IMR-90 (cell line): ENCODE measurements around the gene PRDX5. TPM values are rescaled to one million over a fixed set of nuclear protein-coding genes. Genes with fewer than 3 reads are reported as not detected.

ENCODE experiments used
- ATAC-seq: fragments of 200-7000 bp; cut with Tn5 transposase; 2 replicates; pipeline ENCODE4 v1.9.1; 2020; ENCODE audit warnings: low read depth, mild to moderate bottlenecking, moderate library complexity
- BruUV-seq: library from RNA; stranded (reverse); fragments of 400-500 nt; replicated peaks from 2 replicates; lab custom pipeline; 2021; lab: Mats Ljungman, UMichigan
- CTCF ChIA-PET: fragments of 300-600 bp; formaldehyde crosslinking; extraction: SDS; loops from one replicate; lab custom pipeline; 2021; ENCODE audit warnings: antibody characterized with exemption; lab: Yijun Ruan, JAX
- POLR2A ChIA-PET: fragments of 300-600 bp; sonication (Branson Sonifier 250); formaldehyde crosslinking; loops from one replicate; lab custom pipeline; 2022; ENCODE audit warnings: antibody characterized with exemption; ENCODE audit not compliant: unreplicated experiment; lab: Charles Lee
- DNase-seq: peaks from one replicate; pipeline ENCODE4 v3.0.0; 2013
- H2AFZ ChIP-seq: replicated peaks from 2 replicates; pipeline ENCODE3; 2013; ENCODE audit warnings: low read length, mild to moderate bottlenecking; ENCODE audit not compliant: poor library complexity
- H2AK5ac ChIP-seq: 2 replicates; pipeline ENCODE4 v1.6.1; 2013; ENCODE audit warnings: low read depth, low read length, inconsistent platforms
- H2AK9ac ChIP-seq: replicated peaks from 2 replicates; pipeline ENCODE3; 2013; ENCODE audit warnings: mild to moderate bottlenecking, low read depth, low read length, moderate library complexity; ENCODE audit not compliant: poor library complexity
- H2BK120ac ChIP-seq: 2 replicates; pipeline ENCODE4 v1.6.1; 2013; ENCODE audit warnings: low read depth, low read length, inconsistent platforms
- H2BK15ac ChIP-seq: 3 replicates; pipeline ENCODE4 v1.6.1; 2013; ENCODE audit warnings: low read depth, low read length, inconsistent platforms
- H2BK20ac ChIP-seq: 2 replicates; pipeline ENCODE4 v1.6.1; 2013; ENCODE audit warnings: low read depth, mild to moderate bottlenecking, inconsistent platforms, low read length, moderate library complexity
- H2BK5ac ChIP-seq: 2 replicates; pipeline ENCODE4 v1.6.1; 2013; ENCODE audit warnings: mild to moderate bottlenecking, low read depth, low read length, inconsistent platforms; ENCODE audit not compliant: poor library complexity, severe bottlenecking
- H3K14ac ChIP-seq: replicated peaks from 2 replicates; pipeline ENCODE4 v1.6.1; 2013; ENCODE audit warnings: low read depth, low read length, inconsistent platforms
- H3K18ac ChIP-seq: 2 replicates; pipeline ENCODE4 v1.6.1; 2013; ENCODE audit warnings: low read depth, low read length, control low read depth
- H3K23ac ChIP-seq: 2 replicates; pipeline ENCODE4 v1.6.1; 2013; ENCODE audit warnings: low read depth, low read length, inconsistent platforms
- H3K27ac ChIP-seq: 2 replicates; pipeline ENCODE4 v1.5.1; 2013; ENCODE audit warnings: mild to moderate bottlenecking, control low read depth, low read length; ENCODE audit not compliant: insufficient read depth
- H3K27me3 ChIP-seq: 2 replicates; pipeline ENCODE4 v1.6.1; 2013; ENCODE audit warnings: low read length; ENCODE audit not compliant: control insufficient read depth, insufficient read depth
- H3K36me3 ChIP-seq: 2 replicates; pipeline ENCODE4 v1.6.1; 2013; ENCODE audit warnings: low read length, mixed read lengths; ENCODE audit not compliant: control insufficient read depth, insufficient read depth
- H3K4ac ChIP-seq: 2 replicates; pipeline ENCODE4 v1.6.1; 2013; ENCODE audit warnings: low read depth, low read length, inconsistent platforms
- H3K4me1 ChIP-seq: 2 replicates; pipeline ENCODE4 v1.6.1; 2013; ENCODE audit warnings: low read length, mixed read lengths; ENCODE audit not compliant: control insufficient read depth, insufficient read depth
- H3K4me2 ChIP-seq: 2 replicates; pipeline ENCODE4 v1.6.1; 2013; ENCODE audit warnings: low read depth, mild to moderate bottlenecking, control low read depth, low read length, moderate library complexity
- H3K4me3 ChIP-seq: 2 replicates; pipeline ENCODE4 v1.5.1; 2013; ENCODE audit warnings: low read depth, mild to moderate bottlenecking, control low read depth, low read length, moderate library complexity; ENCODE audit not compliant: insufficient read depth
- H3K56ac ChIP-seq: 2 replicates; pipeline ENCODE4 v1.6.1; 2013; ENCODE audit warnings: low read length, inconsistent platforms; ENCODE audit not compliant: insufficient read depth; ENCODE audit errors: extremely low read depth
- H3K79me1 ChIP-seq, 2 experiments: 2 replicates each; pipeline ENCODE4 v1.6.1; 2013; ENCODE audit warnings: low read length in 2 of 2, inconsistent platforms in 1 of 2, low read depth in 1 of 2
- H3K9ac ChIP-seq: 2 replicates; pipeline ENCODE4 v1.6.1; 2013; ENCODE audit warnings: low read depth, low read length, control low read depth
- H3K9me1 ChIP-seq: 2 replicates; pipeline ENCODE4 v1.6.1; 2013; ENCODE audit warnings: low read length, inconsistent platforms; ENCODE audit not compliant: insufficient read depth
- H3K9me3 ChIP-seq: 2 replicates; pipeline ENCODE4 v1.6.1; 2013; ENCODE audit warnings: low read length; ENCODE audit not compliant: control insufficient read depth, insufficient read depth
- H4K20me1 ChIP-seq: 2 replicates; pipeline ENCODE4 v1.6.1; 2013; ENCODE audit warnings: low read length, inconsistent platforms; ENCODE audit not compliant: insufficient read depth
- H4K5ac ChIP-seq: 2 replicates; pipeline ENCODE4 v1.6.1; 2013; ENCODE audit warnings: mild to moderate bottlenecking, low read depth, low read length, control low read depth
- H4K8ac ChIP-seq, 2 experiments: 2 replicates each; pipeline ENCODE4 v1.6.1; 2013; ENCODE audit warnings: low read depth in 2 of 2, low read length in 2 of 2, control low read depth in 1 of 2, inconsistent platforms in 1 of 2
- H4K91ac ChIP-seq: 2 replicates; pipeline ENCODE4 v1.6.1; 2013; ENCODE audit warnings: low read depth, low read length, inconsistent platforms; ENCODE audit not compliant: insufficient read depth
- CEBPB ChIP-seq: IDR thresholded peaks from 2 replicates; pipeline ENCODE4 v1.6.1; 2012; ENCODE audit warnings: low read depth, low read length, improper control_type of control experiment
- CHD1 ChIP-seq: IDR thresholded peaks from 2 replicates; pipeline ENCODE4 v1.6.1; 2012; ENCODE audit warnings: low read depth, low read length, improper control_type of control experiment
- CTCF ChIP-seq: conservative IDR thresholded peaks from 2 replicates; pipeline ENCODE4 v1.5.1; 2012; ENCODE audit warnings: mild to moderate bottlenecking, low read depth, low read length, improper control_type of control experiment
- ELK1 ChIP-seq: fragments of 150-350 bp; IDR thresholded peaks from 2 replicates; pipeline ENCODE4 v1.6.1; 2016; ENCODE audit warnings: low read depth, mild to moderate bottlenecking, low read length, moderate library complexity, borderline replicate concordance
- MAFK ChIP-seq: IDR thresholded peaks from 2 replicates; pipeline ENCODE4 v1.6.1; 2012; ENCODE audit warnings: low read depth, low read length, improper control_type of control experiment
- MAZ ChIP-seq: IDR thresholded peaks from 2 replicates; pipeline ENCODE4 v1.6.1; 2012; ENCODE audit warnings: low read depth, mild to moderate bottlenecking, low read length, improper control_type of control experiment, moderate library complexity, borderline replicate concordance
- MXI1 ChIP-seq: IDR thresholded peaks from 2 replicates; pipeline ENCODE4 v1.6.1; 2012; ENCODE audit warnings: low read depth, mild to moderate bottlenecking, low read length, moderate library complexity, borderline replicate concordance
- NFE2L2 ChIP-seq: fragments of 150-350 bp; IDR thresholded peaks from 2 replicates; pipeline ENCODE4 v1.6.1; 2016; ENCODE audit warnings: low read depth, mild to moderate bottlenecking, low read length
- POLR2A ChIP-seq: IDR thresholded peaks from 2 replicates; pipeline ENCODE4 v1.6.1; 2012; ENCODE audit warnings: mild to moderate bottlenecking, low read depth, low read length
- RAD21 ChIP-seq: IDR thresholded peaks from 2 replicates; pipeline ENCODE4 v1.6.1; 2012; ENCODE audit warnings: low read length, improper control_type of control experiment
- RCOR1 ChIP-seq: IDR thresholded peaks from 2 replicates; pipeline ENCODE4 v1.6.1; 2012; ENCODE audit warnings: mild to moderate bottlenecking, low read length, improper control_type of control experiment; ENCODE audit not compliant: insufficient replicate concordance
- RFX5 ChIP-seq: IDR thresholded peaks from 2 replicates; pipeline ENCODE4 v1.8.0; 2012; ENCODE audit warnings: low read depth, mild to moderate bottlenecking, low read length, moderate library complexity
- SMC3 ChIP-seq: fragments of 150-350 bp; IDR thresholded peaks from 2 replicates; pipeline ENCODE4 v1.6.1; 2016; ENCODE audit warnings: low read depth, mild to moderate bottlenecking, antibody characterized with exemption, low read length, moderate library complexity
- USF2 ChIP-seq: fragments of 150-350 bp; IDR thresholded peaks from 2 replicates; pipeline ENCODE4 v1.6.1; 2017; ENCODE audit warnings: mild to moderate bottlenecking, antibody characterized with exemption, low read length, low read depth
- WGBS, 2 experiments: methylation state at CpG; one replicate each; pipeline versions ENCODE4 v1.1.5 to v1.1.7; 2013; ENCODE audit warnings: missing lambda C conversion rate in 2 of 2; ENCODE audit not compliant: insufficient read length in 1 of 2; ENCODE audit errors: extremely low coverage in 2 of 2; 5-methylcytosine and 5-hydroxymethylcytosine counted together
- dilution Hi-C: fragments of 300-500 bp; cut with HindIII; formaldehyde crosslinking; loops from one replicate; pipeline ENCODE4 v1.14.3; 2018; ENCODE audit warnings: low sequenced_read_pairs; ENCODE audit not compliant: unreplicated experiment
- in situ Hi-C: fragments of 300-500 bp; cut with MboI; formaldehyde crosslinking; loops from 3 replicates; pipeline ENCODE4 v1.14.3; 2019; ENCODE audit warnings: low sequenced_read_pairs, inconsistent platforms, mixed read lengths
- intact Hi-C: fragments of 100-400 bp; cut with micrococcal nuclease; formaldehyde crosslinking; loops from 2 replicates; pipeline ENCODE4 v1.10.0; 2022
- polyA plus RNA-seq, 3 experiments: library from polyadenylated mRNA; depleted of rRNA; stranded (reverse); fragments of >200 nt; gene quantifications; 2 replicates each; pipeline ENCODE4 v1.2.3, GENCODE V29; 2012; ENCODE audit warnings: low replicate concordance in 1 of 3
- total RNA-seq: library from RNA; depleted of rRNA; stranded (reverse); fragments of >200 nt; gene quantifications from 2 replicates; pipeline ENCODE4 v1.2.3, GENCODE V29; 2012

The PRDX5 gene
- total and polyA plus RNA-seq, 2 of the 4 experiments (the other 2 are of a cell fraction) = 120 to 292 TPM

- Histone ChIP-seq H3K9me3 (no peaks in the 10 kb centered on the region), H2AFZ (peak overlapping the region; percentile 78), H4K8ac (no peak overlapping the region), H2AK5ac (no peak overlapping the region), H3K56ac (no peak overlapping the region), H4K20me1 (peaks cover 5% of the 10 kb centered on the region; the same call in 1 of the 2 replicates), H3K4me1 (peaks cover 7% of the 10 kb centered on the region), H2BK5ac (no peak overlapping the region), H3K27me3 (peaks cover 65% of the 10 kb centered on the region), H3K14ac (no peak overlapping the region), H3K79me1 (no peaks in the 10 kb centered on the region), H3K4ac (no peak overlapping the region), H3K36me3 (no peaks in the 10 kb centered on the region), H2AK9ac (no peak overlapping the region), H3K9ac (no peak overlapping the region), H4K91ac (no peak overlapping the region), H3K23ac (no peak overlapping the region), H3K18ac (no peak overlapping the region), H2BK15ac (no peak overlapping the region), H3K4me2 (peak overlapping the region; percentile 18; the same call in 1 of the 2 replicates), H3K9me1 (no peaks in the 10 kb centered on the region), H2BK20ac (no peak overlapping the region), H4K5ac (no peak overlapping the region), H3K4me3 (peak overlapping the region; percentile 7; the same call in 1 of the 2 replicates), H2BK120ac (no peak overlapping the region), H3K27ac (no peak overlapping the region)
- ChIA-PET POLR2A (no interaction called here), CTCF (no interaction called here)
- WGBS, 2 experiments = 5% methylated on average over 46 of the region's 60 CpGs; no CpG with 5 or more reads in 1 of the 2 experiments
- no peak for DNase-seq
- ATAC-seq = peak; percentile 14; the same call in 1 of the 2 replicates
- intact Hi-C loops = no loop called here
- in situ Hi-C loops = no loop called here
- dilution Hi-C loops = no loop called here
- no TSS peak for BruUV-seq
- TF ChIP-seq USF2 (no peak), NFE2L2 (no peak), RAD21 (no peak), SMC3 (no peak), ELK1 (no peak), MXI1 (no peak), MAZ (no peak), CHD1 (no peak), RCOR1 (no peak), CTCF (no peak), POLR2A (no peak), RFX5 (no peak), MAFK (no peak), CEBPB (no peak)
These were observed 18.7 kb upstream of the PRDX5 start for GRCh38 chr11:64298966-64299846.
